Activated CD4-positive, alpha-beta T cell treated with anti-CD3 and anti-CD28 coated beads for 36 hours (primary cell): Measurements from ENCODE around the gene OSBP2. TPM values are rescaled to one million over a fixed set of nuclear protein-coding genes. Genes with fewer than 3 reads are reported as not detected.

Experiments
- ATAC-seq: fragments of 200-7000 bp; cut with Tn5 transposase; one replicate; pipeline ENCODE4 v1.10.0; 2021; ENCODE audit warnings: mild to moderate bottlenecking, moderate library complexity
- CTCF ChIA-PET: fragments of 350-600 bp; sonication (Branson Sonifier 250); formaldehyde crosslinking; loops from one replicate; lab custom pipeline; 2021; ENCODE audit warnings: antibody characterized with exemption; lab: Charles Lee
- POLR2A ChIA-PET: fragments of 350-600 bp; sonication (Branson Sonifier 250); formaldehyde crosslinking; loops from one replicate; lab custom pipeline; 2021; ENCODE audit warnings: antibody characterized with exemption, inconsistent platforms; lab: Charles Lee
- DNase-seq: peaks from one replicate; pipeline ENCODE4 v3.0.0-alpha.2; 2020
- H3K27ac Mint-ChIP-seq: one replicate; pipeline ENCODE4 v1.8.0; 2021; ENCODE audit warnings: mixed read lengths
- H3K27me3 Mint-ChIP-seq: one replicate; pipeline ENCODE4 v1.8.0; 2021; ENCODE audit warnings: mixed read lengths
- H3K36me3 Mint-ChIP-seq: one replicate; pipeline ENCODE4 v1.8.0; 2021; ENCODE audit warnings: low read depth, mixed read lengths
- H3K4me1 Mint-ChIP-seq: one replicate; pipeline ENCODE4 v1.8.0; 2021; ENCODE audit warnings: mixed read lengths
- H3K4me3 Mint-ChIP-seq: one replicate; pipeline ENCODE4 v1.8.0; 2021; ENCODE audit warnings: mild to moderate bottlenecking, moderate library complexity, mixed read lengths
- H3K9me3 Mint-ChIP-seq: one replicate; pipeline ENCODE4 v1.8.0; 2021; ENCODE audit warnings: low read depth, mixed read lengths
- intact Hi-C, 2 experiments: fragments of 100-400 bp; cut with DNase I in 1 of 2; cut with micrococcal nuclease in 1 of 2; formaldehyde crosslinking; loops; one replicate each; pipeline versions ENCODE4 v1.14.2 to v1.15.1; 2022 to 2024; cut with DNase I, micrococcal nuclease
- total RNA-seq, 2 experiments: library from RNA; stranded (reverse); gene quantifications; one replicate each; pipeline ENCODE4 v1.2.3, GENCODE V29; 2021

Gene OSBP2
- total RNA-seq, 2 experiments from 2014 or later: 1.2 to 1.4 TPM

- no peaks in the 10 kb centered on the region for H3K9me3 Mint-ChIP-seq
- H3K27ac Mint-ChIP-seq: no peak overlapping the region
- ChIA-PET CTCF (interaction anchor here (1.2 kb wide), 1 partner anchor 10 kb away, joined by 4 read pairs; no protein-coding TSS in a partner anchor), POLR2A (no interaction called here)
- no peak overlapping the region for H3K4me3 Mint-ChIP-seq
- intact Hi-C loops: no loop called here
- peaks cover 23% of the 10 kb centered on the region for H3K4me1 Mint-ChIP-seq
- no peaks in the 10 kb centered on the region for H3K36me3 Mint-ChIP-seq
- H3K27me3 Mint-ChIP-seq: no peaks in the 10 kb centered on the region
- no peak for DNase-seq
- no peak for ATAC-seq
Observed at GRCh38 chr22:30892286-30892685, 197.6 kb downstream of the OSBP2 start.

GRCh38 chr22:30892731-30893221 is 198.1 kb downstream of the OSBP2 start:
- ChIA-PET POLR2A (interaction anchor here (0.6 kb wide), 1 partner anchor 11 kb away, joined by 3 read pairs; no protein-coding TSS in a partner anchor), CTCF (interaction anchor here (1.2 kb wide), 1 partner anchor 10 kb away, joined by 4 read pairs; no protein-coding TSS in a partner anchor)
- no peak overlapping the region for H3K27ac Mint-ChIP-seq
- H3K36me3 Mint-ChIP-seq: no peaks in the 10 kb centered on the region
- no peaks in the 10 kb centered on the region for H3K9me3 Mint-ChIP-seq
- no peak for ATAC-seq
- intact Hi-C loops: no loop called here
- no peak for DNase-seq
- no peaks in the 10 kb centered on the region for H3K27me3 Mint-ChIP-seq
- no peak overlapping the region for H3K4me3 Mint-ChIP-seq
- peaks cover 23% of the 10 kb centered on the region for H3K4me1 Mint-ChIP-seq

- Mint-ChIP-seq H3K36me3 (no peaks in the 10 kb centered on the region), H3K27ac (no peak overlapping the region), H3K9me3 (no peaks in the 10 kb centered on the region), H3K4me3 (no peak overlapping the region), H3K4me1 (peaks cover 23% of the 10 kb centered on the region), H3K27me3 (no peaks in the 10 kb centered on the region)
- intact Hi-C loops: no loop called here
- ChIA-PET POLR2A (interaction anchor here (0.6 kb wide), 1 partner anchor 12 kb away, joined by 3 read pairs; no protein-coding TSS in a partner anchor), CTCF (interaction anchor here (0.9 to 1.5 kb wide), 2 partner anchors 28 to 462 kb away, joined by 3 read pairs; no protein-coding TSS in a partner anchor)
- ATAC-seq (no peak), DNase-seq (no peak)
Observed at GRCh38 chr22:30893434-30894370, 199.0 kb downstream of the OSBP2 start.

DNA sequence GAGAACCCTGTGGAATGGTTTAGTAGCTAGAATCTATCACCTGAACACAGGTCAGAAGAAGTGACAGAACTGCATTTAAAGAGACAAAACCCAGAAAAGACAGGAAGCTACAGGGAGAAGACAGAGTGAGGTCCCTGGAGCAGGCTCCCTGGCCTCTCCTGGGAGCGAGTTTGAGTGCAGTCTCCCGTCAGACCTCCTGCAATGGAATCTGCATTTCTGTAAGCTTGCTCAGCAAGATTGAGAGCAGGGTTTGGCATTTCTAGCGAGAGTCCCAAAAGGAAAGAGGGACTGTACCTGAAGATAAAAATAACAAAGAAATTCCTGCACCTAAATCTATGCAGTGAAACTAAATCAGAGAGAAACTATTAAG is 199.7 kb downstream of the OSBP2 start:
- DNase-seq (no peak), ATAC-seq (no peak)
- intact Hi-C loops: no loop called here
- ChIA-PET CTCF (interaction anchor here (0.6 to 1.5 kb wide), 5 partner anchors 11 to 852 kb away, joined by 3 to 4 read pairs (median 3); no protein-coding TSS in a partner anchor), POLR2A (no interaction called here)
- Mint-ChIP-seq H3K27me3 (no peaks in the 10 kb centered on the region), H3K9me3 (no peaks in the 10 kb centered on the region), H3K4me1 (peaks cover 23% of the 10 kb centered on the region), H3K4me3 (no peak overlapping the region), H3K36me3 (no peaks in the 10 kb centered on the region), H3K27ac (no peak overlapping the region)

DNA sequence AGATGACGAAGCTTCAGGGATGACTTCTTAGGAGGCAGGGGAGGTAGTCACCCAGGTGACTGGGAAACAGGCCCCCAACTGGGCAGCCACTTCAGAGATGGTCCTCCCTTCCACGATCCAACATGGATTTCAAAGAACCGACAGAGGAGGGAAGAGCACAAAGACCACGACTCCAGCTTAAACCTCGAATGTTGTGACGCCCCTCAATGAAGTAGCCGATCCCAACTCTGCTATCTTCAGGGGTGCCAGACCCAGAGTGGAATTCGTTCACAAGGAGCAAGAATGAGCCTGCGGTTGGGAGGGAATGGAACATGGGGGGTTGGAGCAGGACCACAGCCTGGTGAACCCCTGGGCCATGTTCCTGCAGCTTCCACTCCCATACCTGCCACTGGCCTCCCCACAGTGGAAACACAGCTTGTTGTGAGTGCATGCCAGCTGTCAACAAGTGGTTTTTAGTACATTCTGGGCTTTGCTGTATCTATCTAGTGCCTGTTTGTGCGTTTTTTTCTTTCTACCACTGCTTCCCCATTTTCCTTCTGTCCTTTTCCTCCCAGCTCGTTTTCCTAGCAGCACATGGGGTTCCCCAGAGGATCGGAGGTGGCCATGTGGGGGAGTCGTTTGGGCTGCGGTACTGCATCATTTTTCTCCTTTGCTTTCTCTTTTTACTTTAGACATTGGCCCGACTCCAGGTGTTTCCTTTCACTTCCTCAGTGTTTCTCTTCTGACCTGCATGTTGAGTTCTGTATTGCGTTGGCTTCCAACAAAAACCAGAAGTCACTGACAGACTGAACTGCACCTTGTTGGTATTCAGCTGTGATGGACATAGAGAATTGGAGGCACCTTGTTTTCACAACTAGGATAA is 208.1 kb downstream of the OSBP2 start:
- Mint-ChIP-seq H3K9me3 (peaks cover 2% of the 10 kb centered on the region), H3K36me3 (peaks cover 20% of the 10 kb centered on the region), H3K27me3 (no peaks in the 10 kb centered on the region), H3K4me3 (no peak overlapping the region), H3K4me1 (peaks cover 5% of the 10 kb centered on the region), H3K27ac (no peak overlapping the region)
- POLR2A ChIA-PET: interaction anchor here (0.6 kb wide), 1 partner anchor 661 kb away, joined by 4 read pairs; no protein-coding TSS in a partner anchor
- DNase-seq (no peak), ATAC-seq (no peak)
- CTCF ChIA-PET: interaction anchor here (0.7 to 1.4 kb wide), 2 partner anchors 11 to 17 kb away, joined by 4 read pairs; no protein-coding TSS in a partner anchor
- intact Hi-C loops: no loop called here

DNA sequence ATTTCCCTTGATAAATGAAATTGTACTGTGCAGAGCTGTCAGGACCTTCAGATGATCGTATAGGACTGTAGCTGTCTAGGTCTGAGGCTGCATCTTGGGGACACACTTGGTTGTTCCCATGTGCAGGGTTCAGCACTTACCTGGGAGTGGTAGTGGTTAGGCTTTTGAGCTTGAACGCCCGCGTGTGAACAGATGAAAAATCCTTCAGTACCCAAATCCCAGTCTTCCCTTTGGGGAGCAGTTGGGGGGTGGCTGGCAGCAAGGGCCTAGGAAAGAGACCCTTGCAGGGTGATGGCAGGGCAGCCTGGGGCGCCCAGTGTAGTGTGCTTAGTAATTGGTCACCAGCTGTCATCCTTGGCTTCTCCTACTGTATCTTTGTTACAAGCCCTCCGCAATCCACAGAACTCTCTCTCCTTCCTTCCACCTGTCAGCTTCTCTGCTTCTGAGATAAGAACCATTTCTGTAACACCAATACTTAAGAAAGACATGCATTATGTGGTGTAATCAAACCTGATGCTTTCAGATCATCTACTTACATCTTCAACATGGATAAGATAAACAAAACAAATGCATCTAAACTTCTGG is 209.3 kb downstream of the OSBP2 start:
- CTCF ChIA-PET: interaction anchor here (0.6 to 1.4 kb wide), 2 partner anchors 16 to 59 kb away, joined by 3 to 4 read pairs; no protein-coding TSS in a partner anchor
- intact Hi-C loops: no loop called here
- H3K27me3 Mint-ChIP-seq: no peaks in the 10 kb centered on the region

GRCh38 chr22:30905696-30906341 is 211.1 kb downstream of the OSBP2 start:
- Mint-ChIP-seq H3K27ac (no peak overlapping the region), H3K4me3 (no peak overlapping the region), H3K36me3 (peaks cover 23% of the 10 kb centered on the region), H3K27me3 (no peaks in the 10 kb centered on the region), H3K9me3 (peaks cover 2% of the 10 kb centered on the region), H3K4me1 (peaks cover 5% of the 10 kb centered on the region)
- DNase-seq (no peak), ATAC-seq (no peak)
- CTCF ChIA-PET: no interaction called here
- intact Hi-C loops: no loop called here
- POLR2A ChIA-PET: no interaction called here

More for the DNA sequence above, 209.3 kb downstream of the OSBP2 start:
- Mint-ChIP-seq H3K27ac (no peak overlapping the region), H3K9me3 (peaks cover 2% of the 10 kb centered on the region), H3K4me3 (no peak overlapping the region), H3K4me1 (peaks cover 5% of the 10 kb centered on the region), H3K36me3 (peaks cover 21% of the 10 kb centered on the region)
- DNase-seq: no peak
- POLR2A ChIA-PET: no interaction called here
- ATAC-seq: no peak

DNA sequence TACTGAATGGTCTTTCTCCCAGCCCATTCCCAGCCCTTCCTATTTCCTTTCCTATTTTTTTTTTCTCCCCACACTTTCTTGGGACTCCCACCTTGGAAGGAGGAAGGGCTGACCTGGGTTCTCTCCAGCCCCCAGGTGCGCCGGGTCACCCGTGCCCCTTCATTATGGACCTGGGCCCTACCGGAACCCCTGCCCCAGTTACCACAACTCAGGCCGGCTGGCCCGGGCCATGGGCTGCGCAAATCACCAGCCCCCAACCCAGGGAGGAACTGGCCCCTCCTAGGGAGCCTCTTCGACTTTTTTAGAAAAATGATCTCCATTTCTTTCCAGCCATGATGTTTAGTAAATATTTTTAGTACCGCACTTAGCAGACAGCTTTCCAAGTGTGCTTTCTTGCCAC is 211.7 kb downstream of the OSBP2 start:
- intact Hi-C loops: no loop called here
- H3K36me3 Mint-ChIP-seq: peaks cover 23% of the 10 kb centered on the region
- peaks cover 5% of the 10 kb centered on the region for H3K4me1 Mint-ChIP-seq
- no peak overlapping the region for H3K4me3 Mint-ChIP-seq
- POLR2A ChIA-PET: no interaction called here
- CTCF ChIA-PET: interaction anchor here (0.7 to 1.5 kb wide), 2 partner anchors 13 to 52 kb away, joined by 3 read pairs; no protein-coding TSS in a partner anchor
- DNase-seq (no peak), ATAC-seq (no peak)
- H3K27me3 Mint-ChIP-seq: no peaks in the 10 kb centered on the region
- H3K27ac Mint-ChIP-seq: no peak overlapping the region
- H3K9me3 Mint-ChIP-seq: peaks cover 2% of the 10 kb centered on the region

- Mint-ChIP-seq H3K27ac (no peak overlapping the region), H3K27me3 (no peaks in the 10 kb centered on the region), H3K9me3 (peaks cover 2% of the 10 kb centered on the region), H3K4me1 (peaks cover 5% of the 10 kb centered on the region), H3K4me3 (no peak overlapping the region), H3K36me3 (peaks cover 21% of the 10 kb centered on the region)
- intact Hi-C loops: no loop called here
- POLR2A ChIA-PET: no interaction called here
- no peak for ATAC-seq
- CTCF ChIA-PET: interaction anchor here (0.7 to 1.5 kb wide), 4 partner anchors 13 to 51 kb away, joined by 3 read pairs; no protein-coding TSS in a partner anchor
- no peak for DNase-seq
Observed at GRCh38 chr22:30906946-30907345, 212.3 kb downstream of the OSBP2 start.

- ChIA-PET POLR2A (no interaction called here), CTCF (interaction anchor here (0.9 to 5.2 kb wide), 4 partner anchors 14 to 177 kb away, joined by 3 to 43 read pairs (median 3); no protein-coding TSS in a partner anchor)
- ATAC-seq: no peak
- Mint-ChIP-seq H3K4me3 (no peak overlapping the region), H3K27ac (no peak overlapping the region), H3K36me3 (peaks cover 12% of the 10 kb centered on the region), H3K4me1 (peaks cover 2% of the 10 kb centered on the region), H3K27me3 (no peaks in the 10 kb centered on the region), H3K9me3 (no peaks in the 10 kb centered on the region)
- DNase-seq: no peak
- intact Hi-C loops: no loop called here
Observed at GRCh38 chr22:30908051-30908461, 213.4 kb downstream of the OSBP2 start.
